ENCODE results near the gene STAG2. TPM values are rescaled to one million over a fixed set of nuclear protein-coding genes. Genes with fewer than 3 reads are reported as not detected.
A peak's percentile ranks its signal among the peaks of the same experiment; 100 is the strongest.

The STAG2 gene
- total and polyA plus RNA-seq, 11 donors, result 10.4 to 42.0 (median 25.9) TPM

- Histone ChIP-seq H3K27me3 (no peaks in the 10 kb centered on the region), H3K9me3 (no peaks in the 10 kb centered on the region), H3K36me3 (no peaks in the 10 kb centered on the region), H3K4me1 (peaks cover 0 to 27% (median 10%) of the 10 kb centered on the region in 12 donors), H3K27ac (peak overlapping the region; percentile 94 to 100 (median 99)), H3K4me3 (peak overlapping the region; percentile 51 to 97 (median 80))
- ATAC-seq (no peak), DNase-seq (no peak)
- intact Hi-C loops (cut with DNase I), result loop anchor here in 5 of 10 donors (5.0 to 10.0 kb wide), 4 partner anchors 51 to 64 kb away; no protein-coding TSS in a partner anchor
- 0 to 33% (median 10%) methylated on average over 4 to 13 of the region's 13 CpGs for WGBS, 4 donors
- TF ChIP-seq CTCF (IDR thresholded peaks at IDR 0.05) (no peak), POLR2A (IDR thresholded peaks at IDR 0.05) (no peak)
These were observed 594 bp upstream of the STAG2 start for GRCh38 chrX:123960956-123961267.

- ATAC-seq, result no peak
- intact Hi-C loops (cut with DNase I), result loop anchor here in 5 of 10 donors (5.0 to 10.0 kb wide), 4 partner anchors 50 to 63 kb away; no protein-coding TSS in a partner anchor
These were observed 531 bp downstream of the STAG2 start for GRCh38 chrX:123962006-123962467.

GRCh38 chrX:123962794-123963373 lies 1.4 kb downstream of the STAG2 start:
- TF ChIP-seq POLR2A (IDR thresholded peaks at IDR 0.05) (peak in 1 of 2 donors; percentile 64), CTCF (IDR thresholded peaks at IDR 0.05) (no peak)
- DNase-seq, result peak; percentile 89 to 93 (median 92)
- peak overlapping the region; percentile 94 to 100 (median 99) for H3K27ac ChIP-seq
- peak overlapping the region; percentile 25 to 97 (median 80) for H3K4me3 ChIP-seq
- no peaks in the 10 kb centered on the region for H3K36me3 ChIP-seq
- H3K4me1 ChIP-seq, result peaks cover 0 to 27% (median 10%) of the 10 kb centered on the region in 12 donors
- no peaks in the 10 kb centered on the region for H3K27me3 ChIP-seq
- peak; percentile 81 to 86 (median 84) for ATAC-seq
- WGBS, 4 donors, result 1 to 27% (median 12%) methylated on average over 22 of the region's 22 CpGs
- no peaks in the 10 kb centered on the region for H3K9me3 ChIP-seq
- intact Hi-C loops (cut with DNase I), result loop anchor here in 5 of 10 donors (5.0 to 10.0 kb wide), 4 partner anchors 49 to 62 kb away; no protein-coding TSS in a partner anchor

More at GRCh38 chrX:123962006-123962467, 531 bp downstream of the STAG2 start:
- WGBS, 4 donors, result 0 to 30% (median 15%) methylated on average over 23 of the region's 23 CpGs
- H3K4me3 ChIP-seq, result peak overlapping the region; percentile 25 to 97 (median 80)
- H3K9me3 ChIP-seq, result no peaks in the 10 kb centered on the region
- H3K4me1 ChIP-seq, result peaks cover 0 to 27% (median 10%) of the 10 kb centered on the region in 12 donors
- no peaks in the 10 kb centered on the region for H3K36me3 ChIP-seq
- no peak for DNase-seq
- no peaks in the 10 kb centered on the region for H3K27me3 ChIP-seq
- TF ChIP-seq CTCF (IDR thresholded peaks at IDR 0.05) (no peak), POLR2A (IDR thresholded peaks at IDR 0.05) (no peak)
- peak overlapping the region; percentile 94 to 100 (median 99) for H3K27ac ChIP-seq

- H3K4me3 ChIP-seq, result peak overlapping the region in 7 of 12 donors; percentile 75 to 97 (median 88)
- no peaks in the 10 kb centered on the region for H3K36me3 ChIP-seq
- intact Hi-C loops (cut with DNase I), result loop anchor here in 5 of 10 donors (5.0 to 10.0 kb wide), 4 partner anchors 48 to 61 kb away; no protein-coding TSS in a partner anchor
- H3K9me3 ChIP-seq, result no peaks in the 10 kb centered on the region
- ATAC-seq (no peak), DNase-seq (no peak)
- H3K27ac ChIP-seq, result peak overlapping the region in 11 of 12 donors; percentile 24 to 100 (median 96)
- WGBS, 4 donors, result 0 to 30% (median 15%) methylated on average over 2 of the region's 2 CpGs
- H3K27me3 ChIP-seq, result no peaks in the 10 kb centered on the region
- no peak for TF ChIP-seq POLR2A (IDR thresholded peaks at IDR 0.05)
- peaks cover 0 to 31% (median 10%) of the 10 kb centered on the region in 12 donors for H3K4me1 ChIP-seq
These were observed 2.8 kb downstream of the STAG2 start for GRCh38 chrX:123964156-123964834.
